GM12873 (cell line): Measurements from ENCODE around the gene TTC21A.

Experiments used
- TF ChIP-seq, protein P1 (sequence below): IDR thresholded peaks from 2 replicates; pipeline ENCODE4 v1.5.1; 2012; ENCODE audit warnings: low read depth, mild to moderate bottlenecking, moderate library complexity, low read length, control low read depth; ENCODE audit not compliant: insufficient read depth; ENCODE audit errors: missing control alignments

The TTC21A gene

DNA sequence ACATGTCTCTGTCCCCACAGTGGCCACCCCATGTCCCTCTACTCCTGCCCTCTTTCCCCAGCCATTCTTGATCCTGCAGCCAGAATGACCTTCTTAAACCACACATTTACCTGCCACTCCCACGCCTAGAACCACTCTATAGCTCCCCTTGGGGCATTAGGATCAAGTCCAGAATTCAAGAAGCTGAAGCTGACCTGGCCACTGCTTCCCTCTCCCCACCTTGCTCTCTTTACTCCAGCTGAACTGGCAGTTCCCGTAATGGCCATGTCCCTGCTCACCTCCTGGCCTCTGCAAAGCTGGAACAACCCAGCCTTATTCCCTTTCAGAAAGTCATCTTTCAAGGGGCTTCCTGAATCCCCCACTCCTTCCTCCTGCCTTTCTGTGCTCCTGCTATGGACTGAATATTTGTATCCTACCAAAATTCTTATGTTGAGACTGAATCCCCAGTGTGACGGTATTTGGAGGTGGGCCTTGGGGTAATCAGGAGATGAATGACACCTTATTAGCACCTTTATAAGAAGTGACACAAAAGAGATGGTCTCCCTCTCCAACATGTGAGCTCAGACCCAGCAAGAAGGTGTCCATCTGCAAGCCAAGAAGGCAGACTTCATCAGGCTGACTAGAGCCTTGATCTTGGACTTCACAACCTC, 42.1 kb downstream of the TTC21A start:
- TF ChIP-seq, protein P1, sequence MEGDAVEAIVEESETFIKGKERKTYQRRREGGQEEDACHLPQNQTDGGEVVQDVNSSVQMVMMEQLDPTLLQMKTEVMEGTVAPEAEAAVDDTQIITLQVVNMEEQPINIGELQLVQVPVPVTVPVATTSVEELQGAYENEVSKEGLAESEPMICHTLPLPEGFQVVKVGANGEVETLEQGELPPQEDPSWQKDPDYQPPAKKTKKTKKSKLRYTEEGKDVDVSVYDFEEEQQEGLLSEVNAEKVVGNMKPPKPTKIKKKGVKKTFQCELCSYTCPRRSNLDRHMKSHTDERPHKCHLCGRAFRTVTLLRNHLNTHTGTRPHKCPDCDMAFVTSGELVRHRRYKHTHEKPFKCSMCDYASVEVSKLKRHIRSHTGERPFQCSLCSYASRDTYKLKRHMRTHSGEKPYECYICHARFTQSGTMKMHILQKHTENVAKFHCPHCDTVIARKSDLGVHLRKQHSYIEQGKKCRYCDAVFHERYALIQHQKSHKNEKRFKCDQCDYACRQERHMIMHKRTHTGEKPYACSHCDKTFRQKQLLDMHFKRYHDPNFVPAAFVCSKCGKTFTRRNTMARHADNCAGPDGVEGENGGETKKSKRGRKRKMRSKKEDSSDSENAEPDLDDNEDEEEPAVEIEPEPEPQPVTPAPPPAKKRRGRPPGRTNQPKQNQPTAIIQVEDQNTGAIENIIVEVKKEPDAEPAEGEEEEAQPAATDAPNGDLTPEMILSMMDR, result no peak

- TF ChIP-seq, protein P1, result peak; percentile 32
Measured at GRCh38 chr3:39150148-39150802, 42.8 kb downstream of the TTC21A start.

DNA sequence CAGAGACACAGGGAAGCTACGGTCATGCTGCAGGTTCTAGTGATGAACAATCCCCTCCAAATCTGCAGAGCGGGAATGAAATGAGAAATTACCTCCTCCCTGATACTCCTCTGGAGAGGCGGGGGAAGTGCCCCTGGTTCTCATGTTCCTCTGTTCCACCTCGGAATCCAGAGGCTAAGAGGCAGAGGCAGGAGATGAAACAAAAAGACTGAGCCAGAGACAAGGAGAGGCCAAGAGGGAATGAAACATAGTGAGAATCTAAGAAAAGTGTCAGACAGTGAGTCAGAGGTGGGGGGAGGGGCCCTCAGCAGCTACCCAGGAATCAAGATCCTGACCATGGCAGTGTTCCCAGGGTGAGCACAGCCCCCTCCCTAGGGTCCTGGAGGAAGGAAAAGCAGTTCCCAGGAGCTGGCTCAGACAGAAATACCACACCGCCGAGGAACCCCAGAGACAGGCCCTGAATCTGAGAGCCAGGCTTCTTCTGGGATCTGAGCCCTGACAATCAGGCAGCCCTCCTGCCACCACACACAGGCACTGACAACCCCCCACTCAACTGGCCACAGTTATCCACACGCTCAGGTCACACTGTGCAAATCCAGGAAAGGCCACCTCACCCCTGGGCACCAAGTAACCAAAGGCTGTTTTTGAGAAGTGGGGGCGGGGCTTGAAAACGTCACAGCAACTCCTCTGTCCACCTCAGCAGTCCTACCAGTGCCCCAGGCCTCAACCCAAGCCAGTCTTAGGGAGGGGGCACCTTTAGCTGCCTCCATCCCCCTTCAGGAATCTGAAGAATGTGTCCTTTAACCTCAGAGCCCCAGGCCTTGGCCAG, 43.5 kb downstream of the TTC21A start:
- TF ChIP-seq, protein P1, result no peak

GRCh38 chr3:39153977-39154279, 46.4 kb downstream of the TTC21A start:
- TF ChIP-seq, protein P1, result no peak

- TF ChIP-seq, protein P1, result no peak
Measured at GRCh38 chr3:39154280-39155021, 47.0 kb downstream of the TTC21A start.

- TF ChIP-seq, protein P1, result no peak
Measured at GRCh38 chr3:39156421-39156820, 48.9 kb downstream of the TTC21A start.
